ENCODE results near the gene TNFRSF18.
A peak's percentile ranks its signal among the peaks of the same experiment; 100 is the strongest.

Gene TNFRSF18

DNA sequence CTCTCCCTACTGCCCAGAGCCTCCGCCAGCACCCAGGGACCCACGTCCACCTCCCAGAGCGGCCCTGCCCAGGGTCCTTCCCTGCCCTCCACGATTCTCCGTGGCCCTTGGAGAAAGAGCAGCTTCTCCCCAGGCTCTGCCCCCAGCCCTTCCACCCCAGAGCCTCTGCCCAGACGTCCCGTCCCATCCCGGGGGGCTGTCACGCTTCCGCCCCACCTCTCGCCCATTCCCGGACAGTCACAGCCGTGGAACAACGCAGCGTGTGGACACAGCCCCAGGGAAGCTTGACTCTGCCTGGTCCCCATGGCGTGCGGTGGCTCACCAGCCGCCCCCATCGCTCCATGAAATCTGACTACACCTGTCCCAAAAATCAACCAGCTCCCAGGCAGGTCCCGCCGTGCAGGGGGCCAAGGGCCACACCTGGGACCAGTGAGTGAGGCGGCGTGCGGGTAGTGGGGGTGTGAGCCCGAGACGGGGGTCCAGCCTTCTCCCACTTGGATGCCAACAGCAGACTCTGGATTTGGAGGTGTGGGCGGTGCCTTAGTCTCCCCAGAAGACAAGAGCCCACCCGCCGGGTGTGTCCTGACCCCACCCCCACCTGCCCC lies 45.2 kb downstream of the TNFRSF18 start:
- no peak for DNase-seq

DNA sequence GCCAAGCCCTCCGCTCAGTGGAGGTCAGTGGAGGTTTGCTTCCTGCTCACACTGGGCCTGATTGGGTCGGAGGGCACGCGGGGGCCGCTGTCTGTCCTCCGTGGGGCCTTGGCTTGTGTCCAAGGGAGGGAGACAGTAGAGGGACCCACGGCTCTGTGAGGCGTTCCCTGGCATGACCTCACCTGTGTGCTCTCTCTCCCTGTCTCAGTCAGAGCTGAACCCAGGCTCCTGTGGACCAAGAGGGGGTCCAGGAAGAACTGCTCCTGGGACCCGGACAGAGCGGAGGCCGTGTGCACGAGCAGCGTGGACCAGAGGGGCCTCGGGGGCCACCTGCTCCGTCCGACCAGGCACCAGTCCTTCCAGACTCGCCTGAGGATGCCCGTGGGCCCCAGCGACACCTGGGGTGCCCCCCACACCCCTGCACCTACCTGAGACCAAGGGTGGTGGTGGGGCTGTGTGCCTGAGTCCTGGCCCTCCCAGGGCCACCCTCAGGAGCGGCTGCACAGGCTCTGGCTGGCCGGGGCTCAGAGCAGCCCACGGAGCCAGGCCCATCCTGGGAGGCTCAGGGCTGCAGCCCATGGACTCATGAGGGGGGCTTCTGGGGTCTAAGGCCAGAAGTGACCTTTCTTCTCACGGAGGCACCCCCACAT lies 46.0 kb downstream of the TNFRSF18 start:
- DNase-seq = no peak

DNA sequence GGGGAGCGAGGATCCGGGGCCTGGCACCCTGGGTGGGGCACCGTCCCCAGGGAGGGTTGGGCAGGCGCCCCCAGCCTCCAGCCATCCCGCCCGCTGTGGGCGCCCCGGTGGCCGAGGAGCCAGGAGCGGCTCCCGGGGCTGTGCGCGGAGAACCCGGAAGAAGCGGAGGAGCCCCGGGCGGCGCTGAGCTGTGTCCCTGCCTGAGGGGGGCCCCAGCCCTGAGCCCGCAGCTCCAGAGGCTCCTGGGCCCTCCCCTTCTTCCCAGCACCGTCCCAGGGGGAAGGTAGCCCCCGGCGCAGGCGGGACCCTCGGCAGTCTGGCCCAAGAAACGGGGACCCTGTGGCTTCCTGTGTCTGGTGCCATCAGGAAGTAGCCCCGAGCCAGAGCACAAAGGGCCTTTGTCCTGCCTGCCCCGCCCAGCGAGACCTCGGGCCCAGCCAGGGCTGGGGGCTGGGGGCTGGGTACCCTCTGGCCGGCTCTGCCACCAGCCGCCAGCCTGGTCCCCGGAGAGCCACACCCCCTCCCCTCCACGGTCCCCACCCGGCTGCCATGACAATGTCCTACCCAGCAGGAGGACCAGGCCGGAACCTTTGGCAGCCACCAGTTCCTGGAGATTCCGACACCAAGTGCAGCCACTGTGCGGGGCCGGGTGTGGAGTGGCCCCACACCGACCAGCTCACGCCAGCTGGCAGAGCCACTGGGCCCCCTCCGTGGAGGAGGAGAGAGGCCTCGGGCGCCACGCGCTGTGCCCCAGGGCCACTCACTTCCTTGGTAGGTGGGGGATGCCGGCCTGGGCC lies 48.3 kb downstream of the TNFRSF18 start:
- no peak for DNase-seq

DNA sequence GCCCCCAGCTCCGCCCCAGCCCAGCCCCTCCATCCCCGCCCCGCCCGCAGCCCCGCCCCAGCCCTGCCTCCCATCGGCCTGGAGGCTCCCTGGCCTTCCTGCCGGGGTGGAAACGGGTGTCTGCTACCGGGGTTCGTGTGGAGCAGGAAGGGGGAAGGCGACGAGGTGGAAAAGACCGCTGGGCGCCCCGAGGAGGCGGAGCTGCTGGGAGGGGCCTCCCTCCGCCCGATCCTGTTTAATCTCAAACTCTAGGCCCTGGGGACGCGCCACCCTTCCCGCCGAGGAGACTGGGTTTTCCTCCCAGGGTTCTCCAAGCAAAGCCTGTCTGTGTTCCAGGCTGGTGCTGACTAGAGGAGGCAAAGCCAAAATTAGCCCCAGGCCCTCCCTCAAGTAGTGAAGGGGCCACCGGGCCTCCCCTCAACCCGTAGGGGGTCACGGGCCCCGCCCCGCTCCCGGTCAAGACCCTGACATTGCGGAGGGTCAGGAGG lies 48.9 kb downstream of the TNFRSF18 start:
- peak; percentile 73 for DNase-seq

DNA sequence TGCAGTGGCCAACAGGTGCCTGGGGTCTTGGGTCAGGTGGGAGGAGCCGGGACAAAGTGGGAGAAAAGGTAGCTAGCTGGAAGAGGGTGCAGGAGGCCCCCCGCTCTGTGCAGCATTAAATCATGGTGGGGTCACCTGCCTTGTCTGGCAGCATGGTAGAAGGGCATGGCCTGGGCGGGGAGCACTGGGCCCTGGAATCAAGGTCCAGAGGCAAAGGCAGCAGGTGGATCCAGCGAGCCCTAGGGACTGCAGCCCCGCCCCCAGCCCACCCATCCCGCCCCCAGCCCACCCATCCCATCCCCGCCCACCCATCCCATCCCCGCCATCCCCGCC lies 49.4 kb downstream of the TNFRSF18 start:
- no peak for DNase-seq

DNA sequence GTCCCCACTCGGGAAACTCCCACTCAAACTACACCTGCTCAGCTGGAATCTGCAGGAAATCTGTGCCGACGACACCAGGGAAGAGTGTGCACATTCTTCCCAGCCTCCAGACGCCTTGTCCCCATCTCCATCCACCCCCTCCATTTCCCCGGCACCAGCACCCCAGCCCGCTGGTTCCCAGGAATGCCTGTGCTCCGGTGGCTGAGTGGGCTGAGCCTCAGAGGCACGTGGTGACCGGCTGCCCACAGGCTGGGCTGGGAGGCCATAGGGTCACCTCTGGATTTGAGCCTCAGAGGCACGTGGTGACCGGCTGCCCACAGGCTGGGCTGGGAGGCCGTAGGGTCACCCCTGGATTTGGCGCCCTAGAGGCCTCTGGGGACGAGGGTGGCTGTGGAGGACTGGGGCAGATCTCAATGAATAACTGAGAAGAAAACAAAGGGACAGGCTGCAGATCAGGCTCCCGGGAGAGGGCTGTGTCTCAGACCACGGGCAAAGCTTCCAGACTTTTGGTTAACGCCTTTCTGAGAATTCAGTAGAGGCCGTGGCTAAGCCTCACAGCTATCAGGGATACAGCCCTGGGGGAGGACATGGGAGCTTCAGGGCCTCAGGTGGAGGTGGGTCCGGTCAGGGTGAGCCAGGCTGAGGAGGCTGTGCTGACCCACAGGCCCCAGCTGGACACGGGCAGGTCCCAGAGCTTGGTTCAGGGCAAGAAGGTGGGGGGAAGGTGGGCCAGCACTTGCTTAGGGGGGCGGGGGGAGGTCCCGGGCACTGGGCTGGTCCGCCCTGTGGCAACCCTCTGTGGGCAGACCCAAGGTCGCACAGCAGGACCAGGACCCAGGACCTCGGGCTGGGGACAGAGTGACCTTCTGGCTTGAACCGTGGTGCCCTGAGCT lies 50.0 kb downstream of the TNFRSF18 start:
- no peak for DNase-seq

DNA sequence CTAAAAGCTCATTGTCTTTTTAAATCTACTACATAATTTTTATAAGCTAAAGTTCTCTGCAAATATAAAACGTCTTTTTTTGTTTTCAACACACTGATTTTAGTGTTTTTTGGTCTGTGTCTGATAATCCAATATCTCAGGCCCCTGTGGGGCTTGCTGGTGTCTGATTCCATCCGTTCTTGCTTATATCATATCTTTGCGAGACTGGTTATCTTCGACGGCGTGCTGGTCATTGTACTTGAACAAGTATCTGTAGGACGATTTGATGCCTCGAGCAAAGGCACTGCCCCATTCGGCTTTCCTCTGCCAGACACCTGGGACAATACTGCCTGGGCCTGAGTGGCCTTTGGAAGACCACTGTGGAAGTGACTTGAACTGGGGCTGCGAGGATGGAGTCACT lies 51.1 kb downstream of the TNFRSF18 start:
- no peak for DNase-seq

DNA sequence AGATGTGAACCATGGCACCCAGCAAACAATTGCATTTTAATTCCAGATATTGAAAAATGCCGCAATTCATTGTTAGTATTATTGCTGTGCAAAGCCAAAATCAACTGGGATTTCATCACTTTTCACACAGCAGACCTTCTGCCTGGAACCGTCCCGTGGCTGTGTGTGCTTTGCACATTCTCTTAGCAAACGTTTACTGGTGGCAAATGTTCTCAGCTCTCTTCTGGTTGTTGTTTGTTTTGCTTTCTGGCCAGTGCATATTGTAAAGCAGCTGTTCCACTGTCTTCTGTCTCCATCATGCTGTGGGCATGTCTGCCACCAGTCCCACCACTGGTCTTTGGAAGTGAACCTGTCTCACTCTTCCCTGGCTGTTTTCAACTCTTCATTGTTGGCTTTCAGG lies 52.5 kb downstream of the TNFRSF18 start:
- no peak for DNase-seq

Data from CD4-positive, alpha-beta T cell treated with Interleukin-21 for 1 hour (primary cell).